Chondrocyte (in vitro differentiated cells): ENCODE measurements around the gene DDIT3. TPM values are rescaled to one million over a fixed set of nuclear protein-coding genes. Genes with fewer than 3 reads are reported as not detected.
"Not testable (repeated sequence)": the region's sequence is repeated elsewhere in the genome, so short reads cannot be mapped to it uniquely, and the experiment has no call there.

Source experiments
- DNase-seq: peaks from one replicate; pipeline ENCODE4 v3.0.0; 2021; ENCODE audit warnings: mixed read lengths, low spot score
- H3K27ac Mint-ChIP-seq: one replicate; pipeline ENCODE4 v1.8.0; 2021; ENCODE audit warnings: mild to moderate bottlenecking, moderate library complexity, mixed read lengths; ENCODE audit not compliant: unreplicated experiment
- H3K27me3 Mint-ChIP-seq: 2 replicates; pipeline ENCODE4 v1.8.0; 2021; ENCODE audit warnings: low read depth, mixed read lengths
- H3K36me3 Mint-ChIP-seq: 2 replicates; pipeline ENCODE4 v1.8.0; 2021; ENCODE audit warnings: low read depth, mixed read lengths
- H3K4me1 Mint-ChIP-seq: 2 replicates; pipeline ENCODE4 v1.8.0; 2021; ENCODE audit warnings: low read depth, mild to moderate bottlenecking, mixed read lengths
- H3K4me3 Mint-ChIP-seq: one replicate; pipeline ENCODE4 v1.8.0; 2021; ENCODE audit warnings: mild to moderate bottlenecking, moderate library complexity, mixed read lengths; ENCODE audit not compliant: unreplicated experiment
- H3K9me3 Mint-ChIP-seq: 2 replicates; pipeline ENCODE4 v1.8.0; 2021; ENCODE audit warnings: low read depth, mixed read lengths
- CTCF ChIP-seq: fragments of 200-600 bp; sonication (generic); IDR thresholded peaks from 2 replicates; pipeline ENCODE4 v1.5.0; 2021; ENCODE audit warnings: antibody characterized with exemption, mild to moderate bottlenecking, moderate library complexity
- total RNA-seq: library from RNA; stranded (reverse); gene quantifications from 3 replicates; pipeline ENCODE4 v1.2.1, GENCODE V29; 2021

DDIT3 gene
- total RNA-seq, 1 donor from 2014 or later: 79.1 TPM

- Mint-ChIP-seq H3K36me3 (peaks cover 44% of the 10 kb centered on the region), H3K27me3 (no peaks in the 10 kb centered on the region), H3K4me1 (peaks cover 69% of the 10 kb centered on the region), H3K27ac (peak overlapping the region; percentile 100), H3K4me3 (peak overlapping the region; percentile 95), H3K9me3 (no peaks in the 10 kb centered on the region)
- TF ChIP-seq CTCF: peak; percentile 19
- DNase-seq: no peak
Measured at GRCh38 chr12:57519796-57520052, 590 bp downstream of the DDIT3 start.

- no peak for DNase-seq
- Mint-ChIP-seq H3K27ac (peak overlapping the region; percentile 100), H3K36me3 (peaks cover 44% of the 10 kb centered on the region), H3K9me3 (no peaks in the 10 kb centered on the region), H3K27me3 (no peaks in the 10 kb centered on the region), H3K4me1 (peaks cover 64% of the 10 kb centered on the region), H3K4me3 (peak overlapping the region; percentile 95)
- TF ChIP-seq CTCF: no peak
Measured at GRCh38 chr12:57518920-57519795, 1.2 kb downstream of the DDIT3 start.

GRCh38 chr12:57518176-57518919 lies 2.0 kb downstream of the DDIT3 start:
- H3K27ac Mint-ChIP-seq: peak overlapping the region; percentile 100
- no peak for TF ChIP-seq CTCF
- no peak for DNase-seq

GRCh38 chr12:57517718-57518117 lies 2.6 kb downstream of the DDIT3 start:
- Mint-ChIP-seq H3K36me3 (peaks cover 52% of the 10 kb centered on the region), H3K4me3 (peak overlapping the region; percentile 95), H3K27ac (peak overlapping the region; percentile 100), H3K4me1 (peaks cover 52% of the 10 kb centered on the region)
- not testable (repeated sequence) for DNase-seq, H3K9me3 Mint-ChIP-seq, H3K27me3 Mint-ChIP-seq

More at GRCh38 chr12:57518176-57518919, 2.0 kb downstream of the DDIT3 start:
- Mint-ChIP-seq H3K4me1 (peaks cover 56% of the 10 kb centered on the region), H3K36me3 (peaks cover 46% of the 10 kb centered on the region), H3K4me3 (peak overlapping the region; percentile 95), H3K9me3 (no peaks in the 10 kb centered on the region), H3K27me3 (no peaks in the 10 kb centered on the region)

- Mint-ChIP-seq H3K36me3 (peaks cover 58% of the 10 kb centered on the region), H3K9me3 (no peaks in the 10 kb centered on the region), H3K4me1 (peaks cover 50% of the 10 kb centered on the region), H3K27me3 (no peaks in the 10 kb centered on the region), H3K4me3 (peak overlapping the region; percentile 95), H3K27ac (peak overlapping the region; percentile 100)
- no peak for TF ChIP-seq CTCF
- DNase-seq: no peak
Measured at GRCh38 chr12:57517187-57517586, 3.1 kb downstream of the DDIT3 start.
